CD4-positive, alpha-beta memory T cell (primary cell): ENCODE measurements around the gene MAK. TPM values are rescaled to one million over a fixed set of nuclear protein-coding genes. Genes with fewer than 3 reads are reported as not detected.
"Not testable (repeated sequence)": the region's sequence is repeated elsewhere in the genome, so short reads cannot be mapped to it uniquely, and the experiment has no call there.

ENCODE experiments used
- CTCF ChIA-PET: fragments of 350-600 bp; sonication (Branson Sonifier 250); formaldehyde crosslinking; loops from one replicate; lab custom pipeline; 2021; ENCODE audit warnings: inconsistent platforms; ENCODE audit not compliant: partially characterized antibody; lab: Charles Lee
- POLR2A ChIA-PET: fragments of 350-600 bp; sonication (Branson Sonifier 250); formaldehyde crosslinking; loops from one replicate; lab custom pipeline; 2021; ENCODE audit not compliant: partially characterized antibody; lab: Charles Lee
- DNase-seq, 5 donors: peaks; one replicate each; pipeline versions ENCODE4 v3.0.0 to v3.0.0-alpha.2; 2020 to 2022; ENCODE audit warnings: mixed read lengths in 1 of 5
- H3K27ac ChIP-seq: one replicate; pipeline ENCODE4 v1.7.0; 2013; ENCODE audit warnings: low read depth, low read length
- H3K27me3 ChIP-seq: 2 replicates; pipeline ENCODE4 v1.7.0; 2013; ENCODE audit warnings: mild to moderate bottlenecking, low read length, moderate library complexity; ENCODE audit not compliant: insufficient read depth
- H3K36me3 ChIP-seq: 2 replicates; pipeline ENCODE4 v1.7.0; 2013; ENCODE audit warnings: mild to moderate bottlenecking, low read length, moderate library complexity; ENCODE audit not compliant: insufficient read depth
- H3K4me1 ChIP-seq: 2 replicates; pipeline ENCODE4 v1.7.0; 2013; ENCODE audit warnings: mild to moderate bottlenecking, low read length, moderate library complexity; ENCODE audit not compliant: insufficient read depth
- H3K4me3 ChIP-seq, 2 donors: one replicate each; pipeline ENCODE4 v1.7.0; 2013; ENCODE audit warnings: low read length in 2 of 2, mild to moderate bottlenecking in 1 of 2
- H3K9me3 ChIP-seq, 2 donors: one replicate each; pipeline ENCODE4 v1.7.0; 2013; ENCODE audit warnings: low read length in 2 of 2, control low read depth in 1 of 2; ENCODE audit not compliant: control insufficient read depth in 1 of 2
- H3K27ac Mint-ChIP-seq, 7 donors: one replicate each; pipeline ENCODE4 v1.8.0; 2020 to 2021; ENCODE audit warnings: mixed read lengths in 7 of 7, mild to moderate bottlenecking in 6 of 7, inconsistent platforms in 3 of 7, moderate library complexity in 3 of 7
- H3K27me3 Mint-ChIP-seq, 2 donors: one replicate each; pipeline ENCODE4 v1.8.0; 2020 to 2021; ENCODE audit warnings: mixed read lengths in 2 of 2
- H3K36me3 Mint-ChIP-seq, 2 donors: one replicate each; pipeline ENCODE4 v1.8.0; 2020 to 2021; ENCODE audit warnings: mixed read lengths in 2 of 2, inconsistent platforms in 1 of 2, mild to moderate bottlenecking in 1 of 2
- H3K4me1 Mint-ChIP-seq, 4 donors: one replicate each; pipeline ENCODE4 v1.8.0; 2020 to 2021; ENCODE audit warnings: mixed read lengths in 4 of 4, mild to moderate bottlenecking in 1 of 4
- H3K4me3 Mint-ChIP-seq, 8 donors: one replicate each; pipeline ENCODE4 v1.8.0; 2020 to 2021; ENCODE audit warnings: mixed read lengths in 8 of 8, mild to moderate bottlenecking in 7 of 8, moderate library complexity in 6 of 8, inconsistent platforms in 3 of 8
- H3K9me3 Mint-ChIP-seq, 8 donors: one replicate each; pipeline ENCODE4 v1.8.0; 2020 to 2021; ENCODE audit warnings: mixed read lengths in 8 of 8, mild to moderate bottlenecking in 5 of 8, inconsistent platforms in 3 of 8, moderate library complexity in 1 of 8
- intact Hi-C: fragments of 100-400 bp; cut with micrococcal nuclease; formaldehyde crosslinking; loops from one replicate; pipeline ENCODE4 v1.15.1; 2023
- polyA plus RNA-seq, 2 donors: library from polyadenylated mRNA; unstranded; fragments of 300-500 nt; fragmentation: Illumina TruSeq; gene quantifications; one replicate each; pipeline ENCODE4 v1.2.3, GENCODE V29; 2021
- total RNA-seq, 2 experiments: library from RNA; stranded (reverse); gene quantifications; one replicate each; pipeline ENCODE4 v1.2.3, GENCODE V29; 2021

Gene MAK
- total and polyA plus RNA-seq, 4 experiments from 2014 or later, result 0.14 TPM; not detected in 3

- peaks cover 6 to 25% (median 11%) of the 10 kb centered on the region in 4 donors for H3K4me1 Mint-ChIP-seq
These were observed 44.4 kb upstream of the MAK start for GRCh38 chr6:10882657-10883171.

GRCh38 chr6:10882253-10882630, 43.9 kb upstream of the MAK start:
- H3K27ac Mint-ChIP-seq, DNase-seq, CTCF ChIA-PET, H3K4me3 Mint-ChIP-seq, H3K36me3 ChIP-seq, H3K4me1 ChIP-seq, H3K4me3 ChIP-seq, POLR2A ChIA-PET, H3K27ac ChIP-seq, H3K9me3 ChIP-seq, H3K36me3 Mint-ChIP-seq, intact Hi-C loops, H3K9me3 Mint-ChIP-seq: not testable (repeated sequence)
- peaks cover 35 to 50% of the 10 kb centered on the region in 2 donors for H3K27me3 Mint-ChIP-seq
- peaks cover 6 to 22% (median 8%) of the 10 kb centered on the region in 4 donors for H3K4me1 Mint-ChIP-seq
- H3K27me3 ChIP-seq, result peaks cover 17% of the 10 kb centered on the region

More at GRCh38 chr6:10882657-10883171, 44.4 kb upstream of the MAK start:
- POLR2A ChIA-PET, result no interaction called here
- H3K27me3 ChIP-seq, result peaks cover 17% of the 10 kb centered on the region
- H3K9me3 ChIP-seq, result no peaks in the 10 kb centered on the region
- Mint-ChIP-seq H3K27ac (no peak overlapping the region), H3K27me3 (peaks cover 38 to 49% of the 10 kb centered on the region in 2 donors), H3K4me3 (peak overlapping the region in 3 of 8 donors; percentile 16 to 62 (median 58)), H3K36me3 (no peaks in the 10 kb centered on the region), H3K9me3 (peaks cover 0 to 8% (median 0%) of the 10 kb centered on the region in 8 donors)
- H3K4me3 ChIP-seq, result no peak overlapping the region
- DNase-seq, result no peak
- H3K4me1 ChIP-seq, result peaks cover 4% of the 10 kb centered on the region
- H3K27ac ChIP-seq, result no peak overlapping the region
- CTCF ChIA-PET, result no interaction called here
- no peaks in the 10 kb centered on the region for H3K36me3 ChIP-seq
- intact Hi-C loops, result no loop called here

GRCh38 chr6:10880366-10880765, 42.0 kb upstream of the MAK start:
- Mint-ChIP-seq H3K4me1 (peaks cover 4 to 15% (median 7%) of the 10 kb centered on the region in 4 donors), H3K36me3 (no peaks in the 10 kb centered on the region), H3K27me3 (peaks cover 26 to 38% of the 10 kb centered on the region in 2 donors), H3K4me3 (no peak overlapping the region), H3K9me3 (peaks cover 0 to 3% (median 0%) of the 10 kb centered on the region in 8 donors), H3K27ac (no peak overlapping the region)
- no peak overlapping the region for H3K4me3 ChIP-seq
- no peaks in the 10 kb centered on the region for H3K36me3 ChIP-seq
- no peak for DNase-seq
- intact Hi-C loops, result no loop called here
- no peak overlapping the region for H3K27ac ChIP-seq
- no peaks in the 10 kb centered on the region for H3K9me3 ChIP-seq
- CTCF ChIA-PET, result no interaction called here
- H3K4me1 ChIP-seq, result no peaks in the 10 kb centered on the region
- H3K27me3 ChIP-seq, result peaks cover 17% of the 10 kb centered on the region
- POLR2A ChIA-PET, result no interaction called here

- no peaks in the 10 kb centered on the region for H3K9me3 ChIP-seq
These were observed 39.5 kb upstream of the MAK start for GRCh38 chr6:10877871-10878270.

GRCh38 chr6:10877012-10877411, 38.7 kb upstream of the MAK start:
- Histone ChIP-seq H3K4me3 (no peak overlapping the region), H3K27me3 (peaks cover 8% of the 10 kb centered on the region), H3K9me3 (no peaks in the 10 kb centered on the region), H3K36me3 (no peaks in the 10 kb centered on the region), H3K4me1 (no peaks in the 10 kb centered on the region), H3K27ac (no peak overlapping the region)
- intact Hi-C loops, result no loop called here
- H3K4me1 Mint-ChIP-seq, result peaks cover 0 to 4% (median under 1%) of the 10 kb centered on the region in 4 donors
- ChIA-PET CTCF (no interaction called here), POLR2A (no interaction called here)
- no peak for DNase-seq
- H3K27me3 Mint-ChIP-seq, result peaks cover 18 to 23% of the 10 kb centered on the region in 2 donors
- no peak overlapping the region for H3K27ac Mint-ChIP-seq
- peaks cover 0 to 3% (median 0%) of the 10 kb centered on the region in 8 donors for H3K9me3 Mint-ChIP-seq
- H3K4me3 Mint-ChIP-seq, result no peak overlapping the region
- no peaks in the 10 kb centered on the region for H3K36me3 Mint-ChIP-seq

More at GRCh38 chr6:10877871-10878270, 39.5 kb upstream of the MAK start:
- Histone ChIP-seq H3K27me3 (peaks cover 8% of the 10 kb centered on the region), H3K27ac (no peak overlapping the region), H3K4me3 (no peak overlapping the region), H3K4me1 (no peaks in the 10 kb centered on the region), H3K36me3 (no peaks in the 10 kb centered on the region)
- no peak overlapping the region for H3K4me3 Mint-ChIP-seq
- POLR2A ChIA-PET, result no interaction called here
- H3K27me3 Mint-ChIP-seq, result peaks cover 25 to 30% of the 10 kb centered on the region in 2 donors
- CTCF ChIA-PET, result no interaction called here
- no peak for DNase-seq
- no peaks in the 10 kb centered on the region for H3K36me3 Mint-ChIP-seq
- intact Hi-C loops, result no loop called here
- no peak overlapping the region for H3K27ac Mint-ChIP-seq
- H3K9me3 Mint-ChIP-seq, result peaks cover 0 to 3% (median 0%) of the 10 kb centered on the region in 8 donors
- H3K4me1 Mint-ChIP-seq, result peaks cover 3 to 7% (median 5%) of the 10 kb centered on the region in 4 donors

- Histone ChIP-seq H3K36me3 (no peaks in the 10 kb centered on the region), H3K4me3 (no peak overlapping the region), H3K27me3 (peaks cover 8% of the 10 kb centered on the region), H3K4me1 (no peaks in the 10 kb centered on the region), H3K9me3 (no peaks in the 10 kb centered on the region), H3K27ac (no peak overlapping the region)
- ChIA-PET CTCF (no interaction called here), POLR2A (no interaction called here)
- Mint-ChIP-seq H3K4me3 (no peak overlapping the region), H3K27ac (no peak overlapping the region), H3K9me3 (peaks cover 0 to 2% (median 0%) of the 10 kb centered on the region in 8 donors), H3K27me3 (peaks cover 9 to 18% of the 10 kb centered on the region in 2 donors), H3K36me3 (no peaks in the 10 kb centered on the region), H3K4me1 (no peaks in the 10 kb centered on the region)
- no peak for DNase-seq
- intact Hi-C loops, result no loop called here
These were observed 36.7 kb upstream of the MAK start for GRCh38 chr6:10875026-10875425.

- no peak overlapping the region for H3K27ac ChIP-seq
- ChIA-PET POLR2A (no interaction called here), CTCF (no interaction called here)
- no peaks in the 10 kb centered on the region for H3K36me3 ChIP-seq
- H3K27ac Mint-ChIP-seq, result no peak overlapping the region
- no peaks in the 10 kb centered on the region for H3K4me1 Mint-ChIP-seq
- no peaks in the 10 kb centered on the region for H3K36me3 Mint-ChIP-seq
- peaks cover 0 to 2% (median 0%) of the 10 kb centered on the region in 8 donors for H3K9me3 Mint-ChIP-seq
- no peak overlapping the region for H3K4me3 Mint-ChIP-seq
- H3K4me1 ChIP-seq, result no peaks in the 10 kb centered on the region
- H3K27me3 ChIP-seq, result peaks cover 2% of the 10 kb centered on the region
- DNase-seq, result no peak
- no peak overlapping the region for H3K4me3 ChIP-seq
- peaks cover 4 to 15% of the 10 kb centered on the region in 2 donors for H3K27me3 Mint-ChIP-seq
- intact Hi-C loops, result no loop called here
- H3K9me3 ChIP-seq, result no peaks in the 10 kb centered on the region
These were observed 35.9 kb upstream of the MAK start for GRCh38 chr6:10874207-10874606.
